K562 (cell line): ENCODE data around the gene PDE4A. TPM values are rescaled to one million over a fixed set of nuclear protein-coding genes. Genes with fewer than 3 reads are reported as not detected.

ENCODE experiments used
- ATF1 ChIP-seq, 2 experiments: fragments of 450-650 bp in 1 of 2; IDR thresholded peaks; 2 replicates each; pipeline ENCODE4 v1.6.1; 2016; ENCODE audit warnings: missing compliant biosample characterization in 1 of 2, missing genetic modification characterization in 1 of 2
- POLR2G ChIP-seq: fragments of 200-400 bp; formaldehyde crosslinking; IDR thresholded peaks from 2 replicates; pipeline ENCODE4 v1.6.1; 2017; ENCODE audit warnings: low read depth, mild to moderate bottlenecking, antibody characterized with exemption, low read length, moderate library complexity
- SMARCC2 ChIP-seq: fragments of 450-650 bp; IDR thresholded peaks from 2 replicates; pipeline ENCODE4 v1.6.1; 2017; ENCODE audit warnings: antibody characterized with exemption, moderate library complexity, mild to moderate bottlenecking, low read depth
- ZBTB8A ChIP-seq: fragments of 450-650 bp; IDR thresholded peaks from 2 replicates; pipeline ENCODE4 v1.6.1; 2018; ENCODE audit warnings: mild to moderate bottlenecking, moderate library complexity; ENCODE audit not compliant: partially characterized antibody
- polyA plus RNA-seq, 8 experiments: library from polyadenylated mRNA; depleted of rRNA in 4 of 8; stranded (reverse) in 5 of 8; unstranded in 3 of 8; fragments of >200 nt; fragmentation: Nextera tagmentation in 2 of 8; fragmentation: Illumina TruSeq in 1 of 8; extraction: Ambion mirVana in 2 of 8; extraction: Trizol in 1 of 8; gene quantifications; 2 replicates each; pipeline versions ENCODE4 v1.2.1 to v1.2.3, GENCODE V29; 2011 to 2014; ENCODE audit warnings: inconsistent platforms in 1 of 8, missing spikeins in 1 of 8
- total RNA-seq, 7 experiments: library from RNA; depleted of rRNA in 6 of 7; stranded (reverse); fragments of >200 nt in 6 of 7; fragmentation: Illumina TruSeq in 2 of 7; extraction: Trizol in 2 of 7; gene quantifications; 2 replicates each; pipeline versions ENCODE4 v1.2.1 to v1.2.3, GENCODE V29; 2011 to 2021; ENCODE audit warnings: low replicate concordance in 1 of 7
- TF ChIP-seq, protein P1 (sequence below): fragments of 250-450 bp; sonication (Bioruptor Pico); IDR thresholded peaks from 2 replicates; pipeline ENCODE4 v1.9.0; 2021; ENCODE audit warnings: mild to moderate bottlenecking, inconsistent platforms
- TF ChIP-seq, protein P2 (sequence below): sonication (generic); IDR thresholded peaks from 2 replicates; pipeline ENCODE4 v1.6.1; 2016
- TF ChIP-seq, protein P3 (sequence below): fragments of 450-650 bp; IDR thresholded peaks from 2 replicates; pipeline ENCODE4 v1.6.1; 2016; ENCODE audit warnings: mild to moderate bottlenecking, moderate library complexity
- TF ChIP-seq, protein P4 (sequence below): sonication (generic); formaldehyde crosslinking; IDR thresholded peaks from 2 replicates; pipeline ENCODE4 v1.9.0; 2022; ENCODE audit warnings: mild to moderate bottlenecking, missing genetic modification reagents

Gene PDE4A
- total and polyA plus RNA-seq, 9 of the 15 experiments (the other 6 are each of a cell fraction or from before 2014, with no cell fraction given) = 0.66 to 26.9 (median 4.6) TPM

DNA sequence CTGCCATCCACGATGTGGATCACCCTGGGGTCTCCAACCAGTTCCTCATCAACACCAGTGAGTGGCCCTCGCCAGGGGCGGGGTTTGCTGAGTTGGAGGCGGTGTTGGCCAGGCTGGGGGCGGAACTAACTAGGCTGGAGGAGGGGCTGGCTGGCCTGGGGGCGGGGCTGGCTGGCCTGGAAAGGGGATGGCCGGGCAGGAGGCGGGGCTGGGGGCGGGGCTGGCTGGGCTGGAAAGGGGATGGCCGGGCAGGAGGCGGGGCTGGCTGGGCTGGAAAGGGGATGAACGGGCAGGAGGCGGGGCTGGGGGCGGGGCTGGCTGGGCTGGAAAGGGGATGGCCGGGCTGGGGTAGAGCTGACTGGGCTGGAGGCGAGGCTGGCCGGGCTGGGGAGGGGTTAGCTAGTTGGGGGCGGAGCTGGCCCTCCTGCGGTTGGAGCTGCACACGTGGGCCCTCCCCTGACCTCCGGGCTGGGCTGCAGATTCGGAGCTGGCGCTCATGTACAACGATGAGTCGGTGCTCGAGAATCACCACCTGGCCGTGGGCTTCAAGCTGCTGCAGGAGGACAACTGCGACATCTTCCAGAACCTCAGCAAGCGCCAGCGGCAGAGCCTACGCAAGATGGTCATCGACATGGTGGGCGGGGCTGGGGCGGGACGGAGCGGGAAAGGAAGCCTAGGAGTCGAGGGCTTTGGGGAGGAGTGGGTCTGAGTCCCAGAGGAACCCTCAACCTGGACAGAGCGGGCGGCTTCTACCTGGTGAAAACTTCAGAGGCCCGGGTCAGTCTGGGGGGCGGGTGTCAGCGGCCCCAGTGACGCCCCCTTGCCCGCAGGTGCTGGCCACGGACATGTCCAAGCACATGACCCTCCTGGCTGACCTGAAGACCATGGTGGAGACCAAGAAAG, 41.0 kb downstream of the PDE4A start (continued):
- TF ChIP-seq, protein P1, sequence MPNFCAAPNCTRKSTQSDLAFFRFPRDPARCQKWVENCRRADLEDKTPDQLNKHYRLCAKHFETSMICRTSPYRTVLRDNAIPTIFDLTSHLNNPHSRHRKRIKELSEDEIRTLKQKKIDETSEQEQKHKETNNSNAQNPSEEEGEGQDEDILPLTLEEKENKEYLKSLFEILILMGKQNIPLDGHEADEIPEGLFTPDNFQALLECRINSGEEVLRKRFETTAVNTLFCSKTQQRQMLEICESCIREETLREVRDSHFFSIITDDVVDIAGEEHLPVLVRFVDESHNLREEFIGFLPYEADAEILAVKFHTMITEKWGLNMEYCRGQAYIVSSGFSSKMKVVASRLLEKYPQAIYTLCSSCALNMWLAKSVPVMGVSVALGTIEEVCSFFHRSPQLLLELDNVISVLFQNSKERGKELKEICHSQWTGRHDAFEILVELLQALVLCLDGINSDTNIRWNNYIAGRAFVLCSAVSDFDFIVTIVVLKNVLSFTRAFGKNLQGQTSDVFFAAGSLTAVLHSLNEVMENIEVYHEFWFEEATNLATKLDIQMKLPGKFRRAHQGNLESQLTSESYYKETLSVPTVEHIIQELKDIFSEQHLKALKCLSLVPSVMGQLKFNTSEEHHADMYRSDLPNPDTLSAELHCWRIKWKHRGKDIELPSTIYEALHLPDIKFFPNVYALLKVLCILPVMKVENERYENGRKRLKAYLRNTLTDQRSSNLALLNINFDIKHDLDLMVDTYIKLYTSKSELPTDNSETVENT (CRISPR knock-in tag) = no peak
- TF ChIP-seq, protein P2, sequence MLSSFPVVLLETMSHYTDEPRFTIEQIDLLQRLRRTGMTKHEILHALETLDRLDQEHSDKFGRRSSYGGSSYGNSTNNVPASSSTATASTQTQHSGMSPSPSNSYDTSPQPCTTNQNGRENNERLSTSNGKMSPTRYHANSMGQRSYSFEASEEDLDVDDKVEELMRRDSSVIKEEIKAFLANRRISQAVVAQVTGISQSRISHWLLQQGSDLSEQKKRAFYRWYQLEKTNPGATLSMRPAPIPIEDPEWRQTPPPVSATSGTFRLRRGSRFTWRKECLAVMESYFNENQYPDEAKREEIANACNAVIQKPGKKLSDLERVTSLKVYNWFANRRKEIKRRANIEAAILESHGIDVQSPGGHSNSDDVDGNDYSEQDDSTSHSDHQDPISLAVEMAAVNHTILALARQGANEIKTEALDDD = no peak; the same call in 1 of the 2 replicates
- no peak for TF ChIP-seq SMARCC2
- no peak for TF ChIP-seq ATF1 (CRISPR knock-in tag; IDR thresholded peaks at IDR 0.05)
- no peak for TF ChIP-seq ATF1 (tag; IDR thresholded peaks at IDR 0.05)
- TF ChIP-seq POLR2G = peak; percentile 59
- TF ChIP-seq, protein P3, sequence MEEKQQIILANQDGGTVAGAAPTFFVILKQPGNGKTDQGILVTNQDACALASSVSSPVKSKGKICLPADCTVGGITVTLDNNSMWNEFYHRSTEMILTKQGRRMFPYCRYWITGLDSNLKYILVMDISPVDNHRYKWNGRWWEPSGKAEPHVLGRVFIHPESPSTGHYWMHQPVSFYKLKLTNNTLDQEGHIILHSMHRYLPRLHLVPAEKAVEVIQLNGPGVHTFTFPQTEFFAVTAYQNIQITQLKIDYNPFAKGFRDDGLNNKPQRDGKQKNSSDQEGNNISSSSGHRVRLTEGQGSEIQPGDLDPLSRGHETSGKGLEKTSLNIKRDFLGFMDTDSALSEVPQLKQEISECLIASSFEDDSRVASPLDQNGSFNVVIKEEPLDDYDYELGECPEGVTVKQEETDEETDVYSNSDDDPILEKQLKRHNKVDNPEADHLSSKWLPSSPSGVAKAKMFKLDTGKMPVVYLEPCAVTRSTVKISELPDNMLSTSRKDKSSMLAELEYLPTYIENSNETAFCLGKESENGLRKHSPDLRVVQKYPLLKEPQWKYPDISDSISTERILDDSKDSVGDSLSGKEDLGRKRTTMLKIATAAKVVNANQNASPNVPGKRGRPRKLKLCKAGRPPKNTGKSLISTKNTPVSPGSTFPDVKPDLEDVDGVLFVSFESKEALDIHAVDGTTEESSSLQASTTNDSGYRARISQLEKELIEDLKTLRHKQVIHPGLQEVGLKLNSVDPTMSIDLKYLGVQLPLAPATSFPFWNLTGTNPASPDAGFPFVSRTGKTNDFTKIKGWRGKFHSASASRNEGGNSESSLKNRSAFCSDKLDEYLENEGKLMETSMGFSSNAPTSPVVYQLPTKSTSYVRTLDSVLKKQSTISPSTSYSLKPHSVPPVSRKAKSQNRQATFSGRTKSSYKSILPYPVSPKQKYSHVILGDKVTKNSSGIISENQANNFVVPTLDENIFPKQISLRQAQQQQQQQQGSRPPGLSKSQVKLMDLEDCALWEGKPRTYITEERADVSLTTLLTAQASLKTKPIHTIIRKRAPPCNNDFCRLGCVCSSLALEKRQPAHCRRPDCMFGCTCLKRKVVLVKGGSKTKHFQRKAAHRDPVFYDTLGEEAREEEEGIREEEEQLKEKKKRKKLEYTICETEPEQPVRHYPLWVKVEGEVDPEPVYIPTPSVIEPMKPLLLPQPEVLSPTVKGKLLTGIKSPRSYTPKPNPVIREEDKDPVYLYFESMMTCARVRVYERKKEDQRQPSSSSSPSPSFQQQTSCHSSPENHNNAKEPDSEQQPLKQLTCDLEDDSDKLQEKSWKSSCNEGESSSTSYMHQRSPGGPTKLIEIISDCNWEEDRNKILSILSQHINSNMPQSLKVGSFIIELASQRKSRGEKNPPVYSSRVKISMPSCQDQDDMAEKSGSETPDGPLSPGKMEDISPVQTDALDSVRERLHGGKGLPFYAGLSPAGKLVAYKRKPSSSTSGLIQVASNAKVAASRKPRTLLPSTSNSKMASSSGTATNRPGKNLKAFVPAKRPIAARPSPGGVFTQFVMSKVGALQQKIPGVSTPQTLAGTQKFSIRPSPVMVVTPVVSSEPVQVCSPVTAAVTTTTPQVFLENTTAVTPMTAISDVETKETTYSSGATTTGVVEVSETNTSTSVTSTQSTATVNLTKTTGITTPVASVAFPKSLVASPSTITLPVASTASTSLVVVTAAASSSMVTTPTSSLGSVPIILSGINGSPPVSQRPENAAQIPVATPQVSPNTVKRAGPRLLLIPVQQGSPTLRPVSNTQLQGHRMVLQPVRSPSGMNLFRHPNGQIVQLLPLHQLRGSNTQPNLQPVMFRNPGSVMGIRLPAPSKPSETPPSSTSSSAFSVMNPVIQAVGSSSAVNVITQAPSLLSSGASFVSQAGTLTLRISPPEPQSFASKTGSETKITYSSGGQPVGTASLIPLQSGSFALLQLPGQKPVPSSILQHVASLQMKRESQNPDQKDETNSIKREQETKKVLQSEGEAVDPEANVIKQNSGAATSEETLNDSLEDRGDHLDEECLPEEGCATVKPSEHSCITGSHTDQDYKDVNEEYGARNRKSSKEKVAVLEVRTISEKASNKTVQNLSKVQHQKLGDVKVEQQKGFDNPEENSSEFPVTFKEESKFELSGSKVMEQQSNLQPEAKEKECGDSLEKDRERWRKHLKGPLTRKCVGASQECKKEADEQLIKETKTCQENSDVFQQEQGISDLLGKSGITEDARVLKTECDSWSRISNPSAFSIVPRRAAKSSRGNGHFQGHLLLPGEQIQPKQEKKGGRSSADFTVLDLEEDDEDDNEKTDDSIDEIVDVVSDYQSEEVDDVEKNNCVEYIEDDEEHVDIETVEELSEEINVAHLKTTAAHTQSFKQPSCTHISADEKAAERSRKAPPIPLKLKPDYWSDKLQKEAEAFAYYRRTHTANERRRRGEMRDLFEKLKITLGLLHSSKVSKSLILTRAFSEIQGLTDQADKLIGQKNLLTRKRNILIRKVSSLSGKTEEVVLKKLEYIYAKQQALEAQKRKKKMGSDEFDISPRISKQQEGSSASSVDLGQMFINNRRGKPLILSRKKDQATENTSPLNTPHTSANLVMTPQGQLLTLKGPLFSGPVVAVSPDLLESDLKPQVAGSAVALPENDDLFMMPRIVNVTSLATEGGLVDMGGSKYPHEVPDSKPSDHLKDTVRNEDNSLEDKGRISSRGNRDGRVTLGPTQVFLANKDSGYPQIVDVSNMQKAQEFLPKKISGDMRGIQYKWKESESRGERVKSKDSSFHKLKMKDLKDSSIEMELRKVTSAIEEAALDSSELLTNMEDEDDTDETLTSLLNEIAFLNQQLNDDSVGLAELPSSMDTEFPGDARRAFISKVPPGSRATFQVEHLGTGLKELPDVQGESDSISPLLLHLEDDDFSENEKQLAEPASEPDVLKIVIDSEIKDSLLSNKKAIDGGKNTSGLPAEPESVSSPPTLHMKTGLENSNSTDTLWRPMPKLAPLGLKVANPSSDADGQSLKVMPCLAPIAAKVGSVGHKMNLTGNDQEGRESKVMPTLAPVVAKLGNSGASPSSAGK = peak; percentile 69
- TF ChIP-seq, protein P4, sequence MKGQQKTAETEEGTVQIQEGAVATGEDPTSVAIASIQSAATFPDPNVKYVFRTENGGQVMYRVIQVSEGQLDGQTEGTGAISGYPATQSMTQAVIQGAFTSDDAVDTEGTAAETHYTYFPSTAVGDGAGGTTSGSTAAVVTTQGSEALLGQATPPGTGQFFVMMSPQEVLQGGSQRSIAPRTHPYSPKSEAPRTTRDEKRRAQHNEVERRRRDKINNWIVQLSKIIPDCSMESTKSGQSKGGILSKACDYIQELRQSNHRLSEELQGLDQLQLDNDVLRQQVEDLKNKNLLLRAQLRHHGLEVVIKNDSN (CRISPR knock-in tag) = peak; percentile 87
- TF ChIP-seq ZBTB8A = no peak
